ENCODE data around the gene DAB1.
"Not testable (repeated sequence)": the region's sequence is repeated elsewhere in the genome, so short reads cannot be mapped to it uniquely, and the experiment has no call there.

The DAB1 gene

GRCh38 chr1:57122031-57122430, 301.8 kb downstream of the DAB1 start:
- DNase-seq (ENCODE audit: low read depth in 2 of 2) = no peak

GRCh38 chr1:57118948-57119603, 304.8 kb downstream of the DAB1 start:
- no peak for DNase-seq (ENCODE audit: low read depth in 2 of 2)

- no peak for DNase-seq (ENCODE audit: low read depth in 2 of 2)
Measured at GRCh38 chr1:57117753-57118152, 306.1 kb downstream of the DAB1 start.

- no peak for DNase-seq (ENCODE audit: low read depth in 2 of 2)
Measured at GRCh38 chr1:57116871-57117270, 307.0 kb downstream of the DAB1 start.

- DNase-seq (ENCODE audit: low read depth in 2 of 2) = no peak
Measured at GRCh38 chr1:57115030-57115614, 308.7 kb downstream of the DAB1 start.

GRCh38 chr1:57112148-57112547, 311.7 kb downstream of the DAB1 start:
- no peak for DNase-seq (ENCODE audit: low read depth in 2 of 2)

- no peak for DNase-seq (ENCODE audit: low read depth in 2 of 2)
Measured at GRCh38 chr1:57111175-57111574, 312.7 kb downstream of the DAB1 start.

GRCh38 chr1:57109883-57110282, 314.0 kb downstream of the DAB1 start:
- DNase-seq (ENCODE audit: low read depth in 2 of 2) = no peak

GRCh38 chr1:57109247-57109646, 314.6 kb downstream of the DAB1 start:
- no peak for DNase-seq (ENCODE audit: low read depth in 2 of 2)

GRCh38 chr1:57106296-57106695, 317.6 kb downstream of the DAB1 start:
- DNase-seq (ENCODE audit: low read depth in 2 of 2) = no peak

GRCh38 chr1:57102561-57103326, 321.1 kb downstream of the DAB1 start:
- no peak for DNase-seq (ENCODE audit: low read depth in 2 of 2)

GRCh38 chr1:57101209-57101608, 322.7 kb downstream of the DAB1 start:
- no peak for DNase-seq (ENCODE audit: low read depth in 2 of 2)

GRCh38 chr1:57094749-57095148, 329.1 kb downstream of the DAB1 start:
- no peak for DNase-seq (ENCODE audit: low read depth in 2 of 2)

GRCh38 chr1:57093122-57093521, 330.7 kb downstream of the DAB1 start:
- DNase-seq (ENCODE audit: low read depth in 2 of 2) = no peak

GRCh38 chr1:57091642-57092041, 332.2 kb downstream of the DAB1 start:
- no peak for DNase-seq (ENCODE audit: low read depth in 2 of 2)

- DNase-seq (ENCODE audit: low read depth in 2 of 2) = no peak
Measured at GRCh38 chr1:57089855-57090254, 334.0 kb downstream of the DAB1 start.

- DNase-seq (ENCODE audit: low read depth in 2 of 2) = no peak
Measured at GRCh38 chr1:57089221-57089620, 334.6 kb downstream of the DAB1 start.

GRCh38 chr1:57088653-57089052, 335.2 kb downstream of the DAB1 start:
- no peak for DNase-seq (ENCODE audit: low read depth in 2 of 2)

GRCh38 chr1:57087660-57088059, 336.2 kb downstream of the DAB1 start:
- not testable (repeated sequence) for DNase-seq (ENCODE audit: low read depth in 2 of 2)

GRCh38 chr1:57086154-57086553, 337.7 kb downstream of the DAB1 start:
- DNase-seq (ENCODE audit: low read depth in 2 of 2) = no peak

- DNase-seq (ENCODE audit: low read depth in 2 of 2) = no peak
Measured at GRCh38 chr1:57084701-57085100, 339.2 kb downstream of the DAB1 start.

- no peak for DNase-seq (ENCODE audit: low read depth in 2 of 2)
Measured at GRCh38 chr1:57082711-57083439, 341.0 kb downstream of the DAB1 start.

Data from stimulated activated CD8-positive, alpha-beta memory T cell treated with anti-CD3 and anti-CD28 coated beads, Interleukin-15, amount 100 ng/mL, for 4 hours (primary cell).